ENCODE measurements around the gene LIMS1. TPM values are rescaled to one million over a fixed set of nuclear protein-coding genes. Genes with fewer than 3 reads are reported as not detected.

The LIMS1 gene
- polyA plus RNA-seq, 6 donors from 2014 or later = 24.9 to 47.8 (median 33.2) TPM

Other genes starting within 250 kb of the LIMS1 start
- not detected for gene SULT1C2, start 245.6 kb upstream of the LIMS1 start, polyA plus RNA-seq (ENCODE audit: low read depth in 6 of 6)
- not detected for gene SULT1C4, start 156.5 kb upstream of the LIMS1 start, polyA plus RNA-seq (ENCODE audit: low read depth in 6 of 6)
- 10 to 100 TPM; 16.4 to 80.1 (median 41.0) TPM for gene GCC2, start 85.3 kb upstream of the LIMS1 start, polyA plus RNA-seq (ENCODE audit: low read depth in 6 of 6)
- gene RANBP2, start 185.0 kb downstream of the LIMS1 start, polyA plus RNA-seq (ENCODE audit: low read depth in 6 of 6) = 10 to 100 TPM in 4 of 6 donors, 1 to 10 TPM in 2; 2.1 to 16.9 (median 13.6) TPM